MM.1S (cell line): ENCODE results near the gene SLC2A1.
A peak's percentile ranks its signal among the peaks of the same experiment; 100 is the strongest.

Experiments used
- DNase-seq: peaks from one replicate; pipeline ENCODE4 v3.0.0-alpha.2; 2015
- H2AFZ ChIP-seq: fragments of 300-600 bp; sonication (generic); 2 replicates; pipeline ENCODE4 v1.6.0; 2016; ENCODE audit warnings: antibody characterized with exemption, low read length
- H3F3A ChIP-seq: fragments of 300-600 bp; sonication (generic); 2 replicates; pipeline ENCODE4 v1.6.1; 2016; ENCODE audit warnings: mild to moderate bottlenecking, antibody characterized with exemption, low read length, moderate library complexity, mixed read lengths; ENCODE audit not compliant: insufficient read depth
- H3K27ac ChIP-seq: fragments of 300-600 bp; sonication (generic); 2 replicates; pipeline ENCODE4 v1.5.1; 2016; ENCODE audit warnings: mild to moderate bottlenecking, low read length
- H3K27me3 ChIP-seq: fragments of 300-600 bp; sonication (generic); replicated peaks from 2 replicates; pipeline ENCODE4 v1.6.0; 2016; ENCODE audit warnings: low read length; ENCODE audit not compliant: insufficient read depth
- H3K36me3 ChIP-seq: fragments of 300-600 bp; sonication (generic); replicated peaks from 2 replicates; pipeline ENCODE4 v1.6.1; 2016; ENCODE audit warnings: mild to moderate bottlenecking, low read length, mixed read lengths; ENCODE audit not compliant: insufficient read depth
- H3K4me1 ChIP-seq: fragments of 300-600 bp; sonication (generic); 2 replicates; pipeline ENCODE4 v1.6.1; 2016; ENCODE audit warnings: low read length, mixed read lengths
- H3K4me2 ChIP-seq: fragments of 300-600 bp; sonication (generic); 2 replicates; pipeline ENCODE4 v1.6.0; 2016; ENCODE audit warnings: low read depth, low read length
- H3K4me3 ChIP-seq: fragments of 300-600 bp; sonication (generic); 2 replicates; pipeline ENCODE4 v1.5.1; 2016; ENCODE audit warnings: low read length, mixed read lengths
- H3K79me2 ChIP-seq: fragments of 300-600 bp; sonication (generic); 2 replicates; pipeline ENCODE4 v1.6.1; 2016; ENCODE audit warnings: mixed run types, low read length, mixed read lengths
- H3K9ac ChIP-seq: fragments of 300-600 bp; sonication (generic); 2 replicates; pipeline ENCODE4 v1.6.1; 2016; ENCODE audit warnings: low read length, mixed read lengths
- H3K9me2 ChIP-seq: fragments of 300-600 bp; sonication (generic); replicated peaks from 2 replicates; pipeline ENCODE4 v1.6.1; 2016; ENCODE audit warnings: mild to moderate bottlenecking, low read length, mixed read lengths; ENCODE audit not compliant: insufficient read depth
- H3K9me3 ChIP-seq: fragments of 300-600 bp; sonication (generic); replicated peaks from 2 replicates; pipeline ENCODE4 v1.6.1; 2016; ENCODE audit warnings: mild to moderate bottlenecking, low read length, mixed read lengths; ENCODE audit not compliant: insufficient read depth
- H4K20me1 ChIP-seq: fragments of 300-600 bp; sonication (generic); 2 replicates; pipeline ENCODE4 v1.6.1; 2016; ENCODE audit warnings: mild to moderate bottlenecking, low read length, moderate library complexity, mixed read lengths; ENCODE audit not compliant: insufficient read depth
- EZH2 ChIP-seq: fragments of 300-600 bp; sonication (generic); optimal IDR thresholded peaks from 2 replicates; pipeline ENCODE3; 2017; ENCODE audit warnings: low read depth, mild to moderate bottlenecking, antibody characterized with exemption, low read length, mixed read lengths
- EZH2phosphoT487 ChIP-seq: fragments of 300-600 bp; sonication (generic); IDR thresholded peaks from 2 replicates; pipeline ENCODE4 v1.6.1; 2018; ENCODE audit warnings: antibody characterized with exemption, low read length
- TF ChIP-seq, protein P1 (sequence below): fragments of 300-600 bp; sonication (generic); IDR thresholded peaks from 2 replicates; pipeline ENCODE4 v1.5.1; 2016; ENCODE audit warnings: antibody characterized with exemption, low read length, mixed read lengths

The SLC2A1 gene

DNA sequence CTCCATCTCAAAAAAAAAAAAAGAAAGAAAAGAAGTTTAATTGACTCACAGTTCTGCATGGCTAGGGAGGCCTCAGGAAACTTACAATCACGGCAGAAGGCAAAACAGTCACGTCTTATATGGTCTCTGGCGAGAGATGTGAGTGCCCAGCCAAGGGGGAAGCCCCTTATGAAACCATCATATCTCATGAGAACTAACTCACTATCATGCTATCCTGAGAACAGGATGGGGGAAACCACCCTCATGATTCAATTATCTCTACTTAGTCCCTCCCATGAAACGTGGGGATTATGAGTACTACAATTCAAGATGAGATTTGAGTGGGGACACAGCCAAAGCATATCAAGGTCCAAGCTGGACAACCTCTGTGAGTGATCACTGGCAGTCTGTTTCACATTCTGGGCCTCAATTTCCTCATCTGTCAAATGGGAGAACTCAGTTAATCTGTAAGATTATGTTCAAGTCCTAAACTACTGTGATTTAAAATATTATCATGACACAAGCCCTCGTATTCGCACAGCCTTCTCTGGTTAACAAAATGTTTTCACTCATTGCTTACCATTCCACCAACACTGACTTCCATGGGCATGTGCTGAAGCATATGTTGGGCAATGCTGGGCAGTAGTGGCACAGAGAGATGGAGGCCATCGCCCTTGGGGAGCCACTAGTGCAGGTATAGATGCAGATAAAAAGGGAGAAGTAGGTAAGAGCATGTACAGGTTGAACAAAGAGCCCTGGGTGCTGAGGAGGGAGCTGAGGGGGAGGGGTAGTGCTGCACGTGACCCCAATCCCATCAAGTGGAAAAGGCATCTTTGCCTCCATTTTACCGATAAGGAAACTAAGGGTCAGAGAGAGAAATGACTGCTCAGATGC is 46.2 kb upstream of the SLC2A1 start:
- Histone ChIP-seq H3K79me2 (no peaks in the 10 kb centered on the region), H3K4me2 (no peak overlapping the region), H3K9me3 (no peaks in the 10 kb centered on the region), H3K9ac (no peak overlapping the region), H2AFZ (no peak overlapping the region), H3K4me3 (no peak overlapping the region), H3K36me3 (no peaks in the 10 kb centered on the region), H3F3A (no peaks in the 10 kb centered on the region), H4K20me1 (no peaks in the 10 kb centered on the region), H3K9me2 (no peaks in the 10 kb centered on the region), H3K27me3 (no peaks in the 10 kb centered on the region), H3K27ac (no peak overlapping the region), H3K4me1 (peaks cover 8% of the 10 kb centered on the region; the same call in 1 of the 2 replicates)
- TF ChIP-seq EZH2phosphoT487: no peak
- DNase-seq: no peak

DNA sequence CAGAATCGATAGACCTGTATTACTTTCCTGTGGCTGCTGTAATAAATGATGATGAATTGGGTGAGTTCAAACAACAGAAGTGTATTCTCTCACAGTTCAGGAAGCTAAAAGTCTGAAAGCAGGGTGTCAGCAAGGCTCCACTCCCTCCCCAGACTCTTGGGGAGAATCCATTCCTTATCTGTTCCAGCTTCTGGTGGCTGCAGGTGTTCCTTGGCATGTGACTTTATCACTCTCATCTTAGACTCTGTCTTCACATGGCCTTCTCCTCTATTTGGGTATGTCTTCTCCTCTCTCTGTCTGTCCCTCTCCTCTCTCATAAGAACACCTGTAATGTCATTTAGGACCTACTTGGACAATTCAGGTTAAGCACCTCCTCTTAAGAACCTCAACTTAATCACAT is 44.1 kb upstream of the SLC2A1 start:
- no peaks in the 10 kb centered on the region for H3K36me3 ChIP-seq
- H3K9me2 ChIP-seq: no peaks in the 10 kb centered on the region

DNA sequence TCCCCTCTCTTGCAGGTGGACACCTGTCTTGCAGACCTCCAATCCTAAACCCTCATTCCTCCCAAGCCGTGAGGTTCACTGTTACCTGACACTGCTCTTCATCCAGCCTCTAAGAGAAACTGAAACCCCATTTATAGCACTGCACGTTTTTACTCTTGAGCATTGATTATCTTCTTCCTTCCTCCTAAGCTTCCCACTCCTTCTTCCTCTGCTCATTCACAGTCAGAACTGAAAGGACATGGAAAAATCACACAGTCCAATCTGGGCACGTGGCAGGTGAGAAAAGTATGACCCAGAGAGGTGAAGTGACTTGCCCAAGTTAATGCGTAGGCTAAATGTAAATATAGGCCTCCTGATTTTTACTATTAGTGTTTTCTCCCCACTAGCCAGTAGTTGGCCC is 43.4 kb upstream of the SLC2A1 start:
- no peak overlapping the region for H3K9ac ChIP-seq
- no peaks in the 10 kb centered on the region for H3K36me3 ChIP-seq
- no peaks in the 10 kb centered on the region for H3K79me2 ChIP-seq
- H3K9me3 ChIP-seq: no peaks in the 10 kb centered on the region
- H4K20me1 ChIP-seq: no peaks in the 10 kb centered on the region
- no peaks in the 10 kb centered on the region for H3F3A ChIP-seq
- peak overlapping the region; percentile 8; the same call in 1 of the 2 replicates for H3K4me2 ChIP-seq
- H3K9me2 ChIP-seq: no peaks in the 10 kb centered on the region
- peaks cover 8% of the 10 kb centered on the region; the same call in 1 of the 2 replicates for H3K4me1 ChIP-seq
- no peak overlapping the region for H3K4me3 ChIP-seq
- no peaks in the 10 kb centered on the region for H3K27me3 ChIP-seq
- H2AFZ ChIP-seq: 0 out of 2 replicates have a peak overlapping the region, but pooled peaks have one; percentile 11
- DNase-seq: peak; percentile 16
- no peak overlapping the region for H3K27ac ChIP-seq
- TF ChIP-seq EZH2phosphoT487 (no peak), EZH2 (no peak)
- TF ChIP-seq, protein P1, sequence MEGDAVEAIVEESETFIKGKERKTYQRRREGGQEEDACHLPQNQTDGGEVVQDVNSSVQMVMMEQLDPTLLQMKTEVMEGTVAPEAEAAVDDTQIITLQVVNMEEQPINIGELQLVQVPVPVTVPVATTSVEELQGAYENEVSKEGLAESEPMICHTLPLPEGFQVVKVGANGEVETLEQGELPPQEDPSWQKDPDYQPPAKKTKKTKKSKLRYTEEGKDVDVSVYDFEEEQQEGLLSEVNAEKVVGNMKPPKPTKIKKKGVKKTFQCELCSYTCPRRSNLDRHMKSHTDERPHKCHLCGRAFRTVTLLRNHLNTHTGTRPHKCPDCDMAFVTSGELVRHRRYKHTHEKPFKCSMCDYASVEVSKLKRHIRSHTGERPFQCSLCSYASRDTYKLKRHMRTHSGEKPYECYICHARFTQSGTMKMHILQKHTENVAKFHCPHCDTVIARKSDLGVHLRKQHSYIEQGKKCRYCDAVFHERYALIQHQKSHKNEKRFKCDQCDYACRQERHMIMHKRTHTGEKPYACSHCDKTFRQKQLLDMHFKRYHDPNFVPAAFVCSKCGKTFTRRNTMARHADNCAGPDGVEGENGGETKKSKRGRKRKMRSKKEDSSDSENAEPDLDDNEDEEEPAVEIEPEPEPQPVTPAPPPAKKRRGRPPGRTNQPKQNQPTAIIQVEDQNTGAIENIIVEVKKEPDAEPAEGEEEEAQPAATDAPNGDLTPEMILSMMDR: no peak

More for the DNA sequence above, 44.1 kb upstream of the SLC2A1 start:
- no peak for DNase-seq
- no peak overlapping the region for H2AFZ ChIP-seq
- peaks cover 8% of the 10 kb centered on the region; the same call in 1 of the 2 replicates for H3K4me1 ChIP-seq
- no peak overlapping the region for H3K9ac ChIP-seq
- H3F3A ChIP-seq: no peaks in the 10 kb centered on the region
- no peaks in the 10 kb centered on the region for H3K79me2 ChIP-seq
- no peak overlapping the region for H3K4me2 ChIP-seq
- no peaks in the 10 kb centered on the region for H3K27me3 ChIP-seq
- H3K4me3 ChIP-seq: no peak overlapping the region
- no peaks in the 10 kb centered on the region for H3K9me3 ChIP-seq
- H4K20me1 ChIP-seq: no peaks in the 10 kb centered on the region
- H3K27ac ChIP-seq: no peak overlapping the region
- TF ChIP-seq EZH2 (no peak), EZH2phosphoT487 (no peak)
- TF ChIP-seq, protein P1: no peak

- DNase-seq: no peak
Observed at GRCh38 chr1:43001434-43001833, 42.8 kb upstream of the SLC2A1 start.

More at GRCh38 chr1:43001434-43001833, 42.8 kb upstream of the SLC2A1 start:
- no peaks in the 10 kb centered on the region for H3K9me3 ChIP-seq
- no peak overlapping the region for H3K4me3 ChIP-seq
- H3K4me1 ChIP-seq: peaks cover 8% of the 10 kb centered on the region; the same call in 1 of the 2 replicates
- H3K27me3 ChIP-seq: no peaks in the 10 kb centered on the region
- no peak overlapping the region for H3K27ac ChIP-seq
- TF ChIP-seq EZH2 (no peak), EZH2phosphoT487 (no peak)
- TF ChIP-seq, protein P1: no peak
- H3K4me2 ChIP-seq: no peak overlapping the region
- no peaks in the 10 kb centered on the region for H3K9me2 ChIP-seq
- H3F3A ChIP-seq: no peaks in the 10 kb centered on the region
- no peak overlapping the region for H2AFZ ChIP-seq
- H4K20me1 ChIP-seq: no peaks in the 10 kb centered on the region
- H3K36me3 ChIP-seq: no peaks in the 10 kb centered on the region
- H3K9ac ChIP-seq: no peak overlapping the region
- H3K79me2 ChIP-seq: no peaks in the 10 kb centered on the region
